Measurements from ENCODE around the gene TXK.

The TXK gene

DNA sequence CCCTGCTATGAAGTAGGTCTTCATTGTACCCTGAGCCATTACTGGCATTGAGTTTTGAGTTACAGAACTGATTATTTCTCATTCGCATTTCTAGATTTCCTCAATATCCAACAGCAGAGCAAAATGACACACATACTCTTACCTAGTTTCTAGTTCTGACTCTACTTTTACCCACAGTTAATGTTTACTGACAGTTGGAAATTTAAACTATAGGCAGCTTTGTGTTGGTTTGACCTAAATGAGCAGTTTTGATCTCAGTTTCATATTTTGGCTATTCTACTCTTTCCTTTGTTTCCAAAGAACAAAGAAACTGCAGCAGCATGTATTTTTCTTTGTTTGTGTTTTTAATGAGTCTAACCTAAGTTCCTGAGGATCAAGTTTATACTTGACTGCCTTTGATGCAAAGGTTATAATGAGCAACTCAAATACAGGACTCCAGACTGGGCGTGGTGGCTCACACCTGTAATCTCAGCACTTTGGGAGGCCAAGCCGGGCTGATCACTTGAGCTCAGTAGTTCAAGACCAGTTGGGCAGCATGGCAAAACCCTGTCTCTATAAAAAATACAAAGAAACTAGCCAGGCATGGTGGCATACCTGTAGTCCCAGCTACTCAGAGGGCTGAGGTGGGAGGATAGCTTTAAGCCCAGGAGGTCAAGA is 30.4 kb downstream of the TXK start:
- no peak for DNase-seq (ENCODE audit: low read depth)

DNA sequence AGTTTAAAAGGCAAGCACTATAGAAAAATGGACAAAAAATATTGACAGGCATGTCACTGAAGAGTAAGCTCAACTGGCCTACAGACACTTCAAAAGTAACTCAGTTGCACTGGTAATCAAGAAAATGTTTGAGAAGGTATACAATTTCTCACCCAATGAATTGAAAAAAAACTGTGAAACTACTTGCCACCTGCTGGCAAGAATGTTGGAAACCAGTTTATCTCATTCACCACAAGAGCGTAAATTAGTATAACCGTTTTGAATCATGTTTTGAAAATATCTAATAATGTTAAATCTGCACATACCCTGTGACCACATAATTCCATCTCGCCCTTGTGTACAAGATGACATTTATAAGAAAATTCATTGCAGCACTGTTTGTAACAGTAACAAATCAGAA is 31.7 kb downstream of the TXK start:
- no peak for DNase-seq (ENCODE audit: low read depth)

GRCh38 chr4:48100256-48100655 is 33.8 kb downstream of the TXK start:
- no peak for DNase-seq (ENCODE audit: low read depth)

GRCh38 chr4:48095441-48095840 is 38.6 kb downstream of the TXK start:
- no peak for DNase-seq (ENCODE audit: low read depth)

DNA sequence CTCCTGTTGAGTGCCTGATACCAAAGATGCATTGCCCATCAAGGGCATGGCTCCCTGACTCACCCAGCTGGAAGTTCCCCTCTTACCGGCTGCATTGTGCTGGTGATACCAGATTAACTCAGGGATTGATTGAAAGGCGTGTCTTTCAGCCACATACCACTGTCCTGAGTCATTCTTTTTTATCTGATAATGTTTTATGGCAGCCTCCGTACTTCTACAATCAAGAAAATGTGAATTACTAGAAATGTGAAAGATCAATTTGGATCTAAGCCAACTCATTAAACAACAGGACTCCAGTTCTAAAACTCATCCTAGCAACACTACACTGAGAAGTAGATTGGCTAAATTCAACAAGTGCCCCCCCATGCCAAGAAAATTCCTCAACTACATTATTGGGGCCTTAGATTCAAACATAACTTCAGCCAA is 40.0 kb downstream of the TXK start:
- no peak for DNase-seq (ENCODE audit: low read depth)

DNA sequence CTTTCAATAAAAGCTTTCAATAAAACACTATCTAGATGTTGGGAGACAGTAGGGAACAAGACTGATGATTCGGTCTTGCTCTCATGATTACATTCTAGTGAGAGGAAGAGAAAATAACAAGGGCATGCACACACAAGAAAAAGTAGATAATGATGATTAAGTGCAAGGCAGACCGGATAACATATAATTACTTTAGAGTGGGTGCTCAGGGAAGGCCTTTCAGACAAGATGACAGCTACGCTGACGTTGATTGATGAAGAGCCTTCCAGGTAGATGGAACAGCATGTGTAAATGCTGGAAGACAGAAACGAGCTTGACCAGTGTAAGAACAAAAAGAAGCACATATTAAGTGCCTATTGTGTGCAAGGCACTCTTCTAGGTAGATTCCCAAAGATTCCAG is 43.4 kb downstream of the TXK start:
- no peak for DNase-seq (ENCODE audit: low read depth)

DNA sequence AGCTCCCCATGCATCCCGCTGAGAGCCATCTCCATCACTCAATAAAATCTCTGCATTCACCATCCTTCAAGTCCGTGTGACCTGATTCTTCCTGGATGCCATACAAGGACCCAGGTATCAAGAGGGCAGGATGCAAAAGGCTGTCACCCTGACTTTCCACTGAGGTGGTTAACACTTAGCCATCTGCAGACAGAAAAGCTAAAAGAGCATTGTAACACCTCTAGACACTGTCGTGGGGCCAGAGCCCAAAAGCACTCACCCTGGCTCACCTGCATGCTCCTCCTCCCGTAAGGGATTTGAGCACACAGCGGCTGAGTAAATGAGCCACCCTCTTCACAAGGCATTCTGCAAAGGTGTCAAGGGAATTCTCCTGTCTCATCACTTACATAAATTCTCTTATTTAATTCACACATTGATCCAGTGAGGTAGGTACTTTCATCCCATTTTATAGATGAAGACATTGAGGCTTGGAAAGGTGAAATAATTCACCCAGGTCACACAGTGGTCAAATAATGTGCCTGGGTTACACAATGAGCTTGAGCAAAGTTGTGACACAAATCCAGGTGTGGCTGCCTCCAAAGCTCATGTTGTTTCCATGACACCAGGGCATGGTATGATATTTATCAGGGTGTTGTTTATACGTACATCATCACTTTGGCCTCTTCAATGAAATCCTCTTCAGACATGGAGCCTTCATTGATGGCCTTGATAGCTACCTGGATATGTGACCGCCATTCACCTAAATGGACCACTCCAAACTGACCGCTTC is 48.0 kb downstream of the TXK start:
- no peak for DNase-seq (ENCODE audit: low read depth)

DNA sequence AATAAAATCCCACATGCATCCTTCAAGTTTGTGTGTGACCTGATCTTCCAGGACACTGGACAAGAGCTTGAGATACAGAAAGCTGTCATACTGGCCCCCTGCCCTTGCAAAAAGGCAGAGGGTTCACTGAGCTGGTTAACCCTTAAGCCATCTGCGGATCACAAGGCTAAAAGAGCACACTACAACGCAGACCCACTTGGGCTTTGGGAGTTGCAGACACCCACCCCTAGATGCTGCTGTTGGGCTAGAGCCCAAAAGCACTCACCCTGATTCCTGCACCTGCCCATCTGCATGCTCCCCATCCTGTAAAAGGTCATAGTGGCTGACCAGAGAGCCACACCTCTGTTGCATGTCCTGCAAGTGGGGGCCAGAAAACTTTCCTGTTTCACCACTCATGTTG is 51.1 kb downstream of the TXK start:
- no peak for DNase-seq (ENCODE audit: low read depth)

- no peak for DNase-seq (ENCODE audit: low read depth)
Measured at GRCh38 chr4:48081196-48081595, 52.9 kb downstream of the TXK start.

DNA sequence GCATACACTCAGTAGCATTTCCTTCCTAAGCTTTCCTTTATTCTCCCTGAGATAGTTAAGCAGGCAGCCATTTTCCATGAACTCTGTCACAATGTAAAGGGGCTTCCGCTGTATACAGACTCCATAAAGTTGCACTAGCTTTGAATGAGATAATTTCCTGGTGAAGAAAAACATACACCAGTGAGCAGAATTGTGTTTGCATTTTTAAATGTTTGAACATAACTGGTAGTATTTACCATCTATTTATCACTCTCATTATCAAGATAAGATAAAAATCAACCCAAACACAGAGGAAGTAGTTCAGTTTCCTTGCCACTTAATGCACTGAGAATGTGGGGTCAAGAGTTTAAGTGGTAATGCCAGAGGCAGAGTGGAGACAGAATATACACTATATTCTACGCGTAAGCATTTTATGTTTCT is 54.1 kb downstream of the TXK start:
- DNase-seq (ENCODE audit: low read depth) = no peak

GRCh38 chr4:48078862-48079655 is 55.0 kb downstream of the TXK start:
- DNase-seq (ENCODE audit: low read depth) = no peak

DNA sequence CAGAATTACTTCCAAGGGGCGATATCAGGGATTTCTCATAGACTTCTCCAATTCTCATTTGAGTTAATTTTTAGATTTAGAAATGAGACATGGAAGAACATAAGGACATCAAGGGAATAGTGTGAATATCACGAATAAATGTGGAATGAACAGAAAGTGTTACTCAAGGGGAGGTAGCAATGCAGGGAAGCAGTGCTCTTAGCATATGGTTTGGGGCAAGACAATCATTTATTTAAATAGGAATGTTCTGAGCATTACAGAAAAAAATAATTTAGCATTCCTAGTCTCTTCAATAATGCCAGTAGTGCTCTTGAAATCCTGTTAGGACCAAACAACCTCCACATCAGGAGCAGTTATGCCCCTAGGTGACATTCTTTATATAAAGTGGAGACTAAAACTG is 55.6 kb downstream of the TXK start:
- no peak for DNase-seq (ENCODE audit: low read depth)

- no peak for DNase-seq (ENCODE audit: low read depth)
Measured at GRCh38 chr4:48074657-48075056, 59.4 kb downstream of the TXK start.

- DNase-seq (ENCODE audit: low read depth) = no peak
Measured at GRCh38 chr4:48073567-48074103, 60.4 kb downstream of the TXK start.

DNA sequence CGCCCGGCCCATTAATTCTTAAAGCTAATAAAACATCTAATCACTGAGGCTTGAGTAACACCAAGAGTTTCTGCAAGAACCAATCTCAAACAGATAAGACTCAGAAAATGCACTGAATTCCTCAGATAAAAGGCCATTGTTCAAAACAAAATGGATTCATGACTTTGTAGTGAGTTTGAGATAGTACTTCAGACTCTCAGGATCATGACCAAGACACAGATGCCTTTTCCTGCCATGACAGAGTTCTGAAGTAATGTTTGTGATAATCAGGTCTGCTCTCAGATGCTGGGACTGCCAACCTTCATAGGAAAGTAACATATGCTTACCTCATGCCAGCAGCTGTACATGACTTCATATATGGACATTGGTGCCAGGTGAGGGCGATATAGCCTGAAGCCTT is 62.9 kb downstream of the TXK start:
- no peak for DNase-seq (ENCODE audit: low read depth)

GRCh38 chr4:48069026-48069425 is 65.0 kb downstream of the TXK start:
- DNase-seq (ENCODE audit: low read depth) = no peak

GRCh38 chr4:48068182-48068581 is 65.9 kb downstream of the TXK start:
- DNase-seq (ENCODE audit: low read depth) = no peak

GRCh38 chr4:48067536-48067935 is 66.5 kb downstream of the TXK start:
- no peak for DNase-seq (ENCODE audit: low read depth)

DNA sequence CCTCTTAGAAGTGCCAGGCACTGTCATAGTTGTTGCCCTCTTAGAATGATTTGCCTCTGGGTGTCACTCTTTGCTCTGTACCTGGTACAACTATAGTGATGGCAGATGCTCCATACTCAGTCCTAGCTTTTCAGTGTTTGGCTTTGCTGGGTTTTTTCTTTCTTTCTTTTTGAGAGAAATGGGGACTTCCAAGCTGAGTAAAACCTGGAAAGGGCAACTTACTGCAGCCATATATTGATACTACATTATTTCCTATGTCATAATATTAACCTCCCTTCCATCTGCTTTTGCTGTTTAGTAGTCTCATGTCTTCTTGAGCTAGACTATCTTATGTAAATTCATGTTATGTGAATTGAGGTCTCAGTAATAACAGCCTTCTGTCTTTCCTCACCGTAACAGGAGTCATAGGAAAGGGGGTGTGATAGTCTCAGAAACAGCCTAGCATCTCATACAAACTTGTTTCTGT is 68.4 kb downstream of the TXK start:
- DNase-seq (ENCODE audit: low read depth) = no peak

DNA sequence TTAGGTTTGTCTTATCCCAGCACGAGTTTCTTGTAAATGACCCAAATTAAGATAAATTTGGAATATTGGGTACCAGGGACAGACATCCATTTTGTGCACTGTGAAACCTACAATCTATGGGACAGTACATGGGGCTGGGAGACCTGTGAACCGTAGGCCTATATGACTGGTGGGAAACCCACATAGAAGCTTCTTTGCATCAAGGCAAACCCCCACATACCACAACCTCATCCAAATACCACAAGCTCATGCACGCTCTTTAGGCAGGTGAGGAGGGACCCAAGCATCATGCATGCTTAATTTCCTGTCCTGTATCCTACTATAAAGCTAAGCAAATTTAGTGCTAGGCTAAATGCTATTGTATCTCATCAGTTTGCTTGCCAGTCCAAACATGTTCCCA is 69.7 kb downstream of the TXK start:
- DNase-seq (ENCODE audit: low read depth) = no peak

DNA sequence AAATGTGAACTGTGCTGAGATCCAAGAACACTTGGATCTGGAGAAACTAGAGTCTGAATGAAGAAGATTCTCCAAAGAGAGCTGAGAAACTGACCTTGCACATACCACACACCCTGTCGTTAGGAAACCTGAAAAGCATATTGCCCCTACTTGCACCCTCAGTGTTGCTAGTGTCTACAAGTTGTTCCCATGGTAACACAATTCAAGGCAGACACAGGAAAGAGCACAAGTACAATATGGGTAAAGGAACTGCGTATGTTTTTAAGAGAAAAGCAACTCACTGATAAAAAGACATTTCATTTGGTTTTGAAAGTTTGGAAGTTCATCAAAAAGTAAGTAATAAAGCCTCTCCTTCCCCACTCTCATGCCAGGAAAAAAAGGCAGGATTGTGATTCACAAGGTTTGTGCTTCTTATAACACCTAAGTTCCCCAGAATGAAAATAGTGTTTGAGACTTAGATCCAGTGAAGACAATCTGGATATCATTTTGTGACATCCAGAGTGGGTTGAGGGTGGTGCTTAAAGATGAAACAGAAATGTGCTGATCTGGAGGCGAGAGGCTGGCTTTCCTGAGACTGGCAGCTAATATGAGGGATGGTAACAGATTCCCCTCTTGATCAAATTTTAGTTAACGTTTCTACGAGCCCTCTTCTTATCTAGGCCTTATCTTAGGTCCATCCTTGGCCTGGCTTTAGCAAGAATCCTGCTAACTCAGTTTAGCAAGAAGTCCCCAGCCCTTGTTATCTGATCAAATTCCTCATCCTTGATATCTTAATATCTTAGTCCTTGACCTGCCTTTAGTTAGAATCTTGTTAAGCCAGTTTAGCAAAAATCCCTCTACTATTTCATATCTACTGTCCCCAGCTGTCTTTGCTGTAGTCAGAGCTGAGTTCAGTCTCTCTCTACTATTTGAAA is 75.2 kb downstream of the TXK start:
- DNase-seq (ENCODE audit: low read depth) = no peak

DNA sequence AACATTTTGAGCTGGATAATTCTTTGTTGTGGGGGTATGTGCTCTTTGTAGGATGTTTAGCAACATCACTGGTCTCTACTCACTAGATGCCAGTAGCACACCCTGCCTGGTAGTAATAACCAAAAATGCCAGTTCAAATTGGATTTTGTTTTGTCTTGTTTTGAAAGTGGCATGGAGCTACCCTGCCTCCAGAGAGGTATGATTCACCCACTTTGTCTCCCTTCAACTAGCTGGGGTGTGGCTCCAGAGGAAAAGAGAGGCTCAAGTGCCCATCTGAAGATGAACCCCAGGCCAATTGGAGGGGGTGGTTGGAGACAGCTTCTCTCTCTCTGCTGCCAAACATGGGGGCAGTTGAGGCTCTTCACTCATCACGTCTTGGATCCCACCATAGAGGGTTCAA is 83.0 kb downstream of the TXK start:
- DNase-seq (ENCODE audit: low read depth) = no peak

All from stimulated activated CD8-positive, alpha-beta memory T cell treated with anti-CD3 and anti-CD28 coated beads, Interleukin-12 subunit alpha, Interleukin-12 subunit beta, amount 100 ng/mL, for 1 hour (primary cell).